IMR-90 (cell line): ENCODE data around the gene ARMC8. TPM values are rescaled to one million over a fixed set of nuclear protein-coding genes. Genes with fewer than 3 reads are reported as not detected.

Source experiments
- ATAC-seq: fragments of 200-7000 bp; cut with Tn5 transposase; 2 replicates; pipeline ENCODE4 v1.9.1; 2020; ENCODE audit warnings: low read depth, mild to moderate bottlenecking, moderate library complexity
- BruUV-seq: library from RNA; stranded (reverse); fragments of 400-500 nt; replicated peaks from 2 replicates; lab custom pipeline; 2021; lab: Mats Ljungman, UMichigan
- CTCF ChIA-PET: fragments of 300-600 bp; formaldehyde crosslinking; extraction: SDS; loops from one replicate; lab custom pipeline; 2021; ENCODE audit warnings: antibody characterized with exemption; lab: Yijun Ruan, JAX
- POLR2A ChIA-PET: fragments of 300-600 bp; sonication (Branson Sonifier 250); formaldehyde crosslinking; loops from one replicate; lab custom pipeline; 2022; ENCODE audit warnings: antibody characterized with exemption; ENCODE audit not compliant: unreplicated experiment; lab: Charles Lee
- DNase-seq: peaks from one replicate; pipeline ENCODE4 v3.0.0; 2013
- H2AFZ ChIP-seq: replicated peaks from 2 replicates; pipeline ENCODE3; 2013; ENCODE audit warnings: low read length, mild to moderate bottlenecking; ENCODE audit not compliant: poor library complexity
- H2AK5ac ChIP-seq: 2 replicates; pipeline ENCODE4 v1.6.1; 2013; ENCODE audit warnings: low read depth, low read length, inconsistent platforms
- H2AK9ac ChIP-seq: replicated peaks from 2 replicates; pipeline ENCODE3; 2013; ENCODE audit warnings: mild to moderate bottlenecking, low read depth, low read length, moderate library complexity; ENCODE audit not compliant: poor library complexity
- H2BK120ac ChIP-seq: 2 replicates; pipeline ENCODE4 v1.6.1; 2013; ENCODE audit warnings: low read depth, low read length, inconsistent platforms
- H2BK15ac ChIP-seq: 3 replicates; pipeline ENCODE4 v1.6.1; 2013; ENCODE audit warnings: low read depth, low read length, inconsistent platforms
- H2BK20ac ChIP-seq: 2 replicates; pipeline ENCODE4 v1.6.1; 2013; ENCODE audit warnings: low read depth, mild to moderate bottlenecking, inconsistent platforms, low read length, moderate library complexity
- H2BK5ac ChIP-seq: 2 replicates; pipeline ENCODE4 v1.6.1; 2013; ENCODE audit warnings: mild to moderate bottlenecking, low read depth, low read length, inconsistent platforms; ENCODE audit not compliant: poor library complexity, severe bottlenecking
- H3K14ac ChIP-seq: replicated peaks from 2 replicates; pipeline ENCODE4 v1.6.1; 2013; ENCODE audit warnings: low read depth, low read length, inconsistent platforms
- H3K18ac ChIP-seq: 2 replicates; pipeline ENCODE4 v1.6.1; 2013; ENCODE audit warnings: low read depth, low read length, control low read depth
- H3K23ac ChIP-seq: 2 replicates; pipeline ENCODE4 v1.6.1; 2013; ENCODE audit warnings: low read depth, low read length, inconsistent platforms
- H3K27ac ChIP-seq: 2 replicates; pipeline ENCODE4 v1.5.1; 2013; ENCODE audit warnings: mild to moderate bottlenecking, control low read depth, low read length; ENCODE audit not compliant: insufficient read depth
- H3K27me3 ChIP-seq: 2 replicates; pipeline ENCODE4 v1.6.1; 2013; ENCODE audit warnings: low read length; ENCODE audit not compliant: control insufficient read depth, insufficient read depth
- H3K36me3 ChIP-seq: 2 replicates; pipeline ENCODE4 v1.6.1; 2013; ENCODE audit warnings: low read length, mixed read lengths; ENCODE audit not compliant: control insufficient read depth, insufficient read depth
- H3K4ac ChIP-seq: 2 replicates; pipeline ENCODE4 v1.6.1; 2013; ENCODE audit warnings: low read depth, low read length, inconsistent platforms
- H3K4me1 ChIP-seq: 2 replicates; pipeline ENCODE4 v1.6.1; 2013; ENCODE audit warnings: low read length, mixed read lengths; ENCODE audit not compliant: control insufficient read depth, insufficient read depth
- H3K4me2 ChIP-seq: 2 replicates; pipeline ENCODE4 v1.6.1; 2013; ENCODE audit warnings: low read depth, mild to moderate bottlenecking, control low read depth, low read length, moderate library complexity
- H3K4me3 ChIP-seq: 2 replicates; pipeline ENCODE4 v1.5.1; 2013; ENCODE audit warnings: low read depth, mild to moderate bottlenecking, control low read depth, low read length, moderate library complexity; ENCODE audit not compliant: insufficient read depth
- H3K56ac ChIP-seq: 2 replicates; pipeline ENCODE4 v1.6.1; 2013; ENCODE audit warnings: low read length, inconsistent platforms; ENCODE audit not compliant: insufficient read depth; ENCODE audit errors: extremely low read depth
- H3K79me1 ChIP-seq, 2 experiments: 2 replicates each; pipeline ENCODE4 v1.6.1; 2013; ENCODE audit warnings: low read length in 2 of 2, inconsistent platforms in 1 of 2, low read depth in 1 of 2
- H3K9ac ChIP-seq: 2 replicates; pipeline ENCODE4 v1.6.1; 2013; ENCODE audit warnings: low read depth, low read length, control low read depth
- H3K9me1 ChIP-seq: 2 replicates; pipeline ENCODE4 v1.6.1; 2013; ENCODE audit warnings: low read length, inconsistent platforms; ENCODE audit not compliant: insufficient read depth
- H3K9me3 ChIP-seq: 2 replicates; pipeline ENCODE4 v1.6.1; 2013; ENCODE audit warnings: low read length; ENCODE audit not compliant: control insufficient read depth, insufficient read depth
- H4K20me1 ChIP-seq: 2 replicates; pipeline ENCODE4 v1.6.1; 2013; ENCODE audit warnings: low read length, inconsistent platforms; ENCODE audit not compliant: insufficient read depth
- H4K5ac ChIP-seq: 2 replicates; pipeline ENCODE4 v1.6.1; 2013; ENCODE audit warnings: mild to moderate bottlenecking, low read depth, low read length, control low read depth
- H4K8ac ChIP-seq, 2 experiments: 2 replicates each; pipeline ENCODE4 v1.6.1; 2013; ENCODE audit warnings: low read depth in 2 of 2, low read length in 2 of 2, control low read depth in 1 of 2, inconsistent platforms in 1 of 2
- H4K91ac ChIP-seq: 2 replicates; pipeline ENCODE4 v1.6.1; 2013; ENCODE audit warnings: low read depth, low read length, inconsistent platforms; ENCODE audit not compliant: insufficient read depth
- CEBPB ChIP-seq: IDR thresholded peaks from 2 replicates; pipeline ENCODE4 v1.6.1; 2012; ENCODE audit warnings: low read depth, low read length, improper control_type of control experiment
- CHD1 ChIP-seq: IDR thresholded peaks from 2 replicates; pipeline ENCODE4 v1.6.1; 2012; ENCODE audit warnings: low read depth, low read length, improper control_type of control experiment
- MAFK ChIP-seq: IDR thresholded peaks from 2 replicates; pipeline ENCODE4 v1.6.1; 2012; ENCODE audit warnings: low read depth, low read length, improper control_type of control experiment
- MAZ ChIP-seq: IDR thresholded peaks from 2 replicates; pipeline ENCODE4 v1.6.1; 2012; ENCODE audit warnings: low read depth, mild to moderate bottlenecking, low read length, improper control_type of control experiment, moderate library complexity, borderline replicate concordance
- RFX5 ChIP-seq: IDR thresholded peaks from 2 replicates; pipeline ENCODE4 v1.8.0; 2012; ENCODE audit warnings: low read depth, mild to moderate bottlenecking, low read length, moderate library complexity
- WGBS, 2 experiments: methylation state at CpG; one replicate each; pipeline versions ENCODE4 v1.1.5 to v1.1.7; 2013; ENCODE audit warnings: missing lambda C conversion rate in 2 of 2; ENCODE audit not compliant: insufficient read length in 1 of 2; ENCODE audit errors: extremely low coverage in 2 of 2; 5-methylcytosine and 5-hydroxymethylcytosine counted together
- dilution Hi-C: fragments of 300-500 bp; cut with HindIII; formaldehyde crosslinking; loops from one replicate; pipeline ENCODE4 v1.14.3; 2018; ENCODE audit warnings: low sequenced_read_pairs; ENCODE audit not compliant: unreplicated experiment
- in situ Hi-C: fragments of 300-500 bp; cut with MboI; formaldehyde crosslinking; loops from 3 replicates; pipeline ENCODE4 v1.14.3; 2019; ENCODE audit warnings: low sequenced_read_pairs, inconsistent platforms, mixed read lengths
- intact Hi-C: fragments of 100-400 bp; cut with micrococcal nuclease; formaldehyde crosslinking; loops from 2 replicates; pipeline ENCODE4 v1.10.0; 2022
- polyA plus RNA-seq, 3 experiments: library from polyadenylated mRNA; depleted of rRNA; stranded (reverse); fragments of >200 nt; gene quantifications; 2 replicates each; pipeline ENCODE4 v1.2.3, GENCODE V29; 2012; ENCODE audit warnings: low replicate concordance in 1 of 3
- total RNA-seq: library from RNA; depleted of rRNA; stranded (reverse); fragments of >200 nt; gene quantifications from 2 replicates; pipeline ENCODE4 v1.2.3, GENCODE V29; 2012

ARMC8 gene
- total and polyA plus RNA-seq, 2 of the 4 experiments (the other 2 are of a cell fraction), result 39.1 to 75.1 TPM

- Histone ChIP-seq H2AK9ac (no peak overlapping the region), H2BK5ac (no peak overlapping the region), H3K27me3 (peaks cover 32% of the 10 kb centered on the region), H3K79me1 (no peaks in the 10 kb centered on the region), H2AFZ (no peak overlapping the region), H2BK120ac (no peak overlapping the region), H3K4me3 (no peak overlapping the region), H3K9me1 (no peaks in the 10 kb centered on the region), H2BK15ac (no peak overlapping the region), H2AK5ac (no peak overlapping the region), H3K56ac (no peak overlapping the region), H3K23ac (no peak overlapping the region), H2BK20ac (no peak overlapping the region), H3K4me2 (no peak overlapping the region), H3K36me3 (no peaks in the 10 kb centered on the region), H3K4ac (no peak overlapping the region), H4K8ac (no peak overlapping the region), H4K5ac (no peak overlapping the region), H4K20me1 (no peaks in the 10 kb centered on the region), H3K9ac (no peak overlapping the region), H3K4me1 (no peaks in the 10 kb centered on the region), H4K91ac (no peak overlapping the region), H3K14ac (no peak overlapping the region), H3K18ac (no peak overlapping the region), H3K27ac (no peak overlapping the region), H3K9me3 (no peaks in the 10 kb centered on the region)
- BruUV-seq, result no TSS peak
- ATAC-seq (no peak), DNase-seq (no peak)
- ChIA-PET POLR2A (no interaction called here), CTCF (no interaction called here)
- dilution Hi-C loops (no loop called here), intact Hi-C loops (no loop called here), in situ Hi-C loops (no loop called here)
- TF ChIP-seq CEBPB (no peak), RFX5 (no peak), CHD1 (no peak), MAFK (no peak), MAZ (no peak)
- no CpG with 5 or more reads among the region's 5 CpGs for WGBS, 2 experiments
Observed at GRCh38 chr3:138338244-138338643, 151.1 kb downstream of the ARMC8 start.
